ENCODE results near the gene DPH6. TPM values are rescaled to one million over a fixed set of nuclear protein-coding genes. Genes with fewer than 3 reads are reported as not detected.

Gene DPH6
- total RNA-seq, 2 experiments from 2014 or later = 7.0 to 8.0 TPM

DNA sequence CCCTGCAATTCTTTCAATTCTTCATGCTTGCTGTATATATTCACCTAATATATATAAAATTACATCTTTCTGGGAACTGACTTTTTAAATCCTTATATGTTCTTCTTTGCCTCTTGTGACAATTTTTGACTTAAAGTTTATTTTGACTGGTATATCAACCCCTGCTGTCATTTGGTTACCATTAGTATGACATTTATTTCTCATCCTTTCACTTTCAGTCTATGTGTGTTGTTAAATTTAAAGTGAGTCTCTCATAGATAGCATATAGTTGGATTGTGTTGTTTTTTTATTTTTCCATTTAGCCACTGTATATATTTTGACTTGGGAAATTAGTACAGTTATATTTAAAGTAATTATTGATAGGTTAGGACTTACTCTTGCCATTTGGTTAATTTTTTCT, 194.9 kb downstream of the DPH6 start:
- Mint-ChIP-seq H3K4me3 (no peak overlapping the region), H3K27ac (no peak overlapping the region), H3K27me3 (no peaks in the 10 kb centered on the region), H3K36me3 (ENCODE audit: low read depth) (peaks cover 10% of the 10 kb centered on the region), H3K4me1 (ENCODE audit: low read depth) (no peaks in the 10 kb centered on the region), H3K9me3 (peaks cover 28% of the 10 kb centered on the region)
- ChIA-PET CTCF (no interaction called here), POLR2A (no interaction called here)
- ATAC-seq (ENCODE audit: poor library complexity) (no peak), DNase-seq (no peak)
- H3K4me1 ChIP-seq (ENCODE audit: insufficient read depth, low read length) = no peaks in the 10 kb centered on the region
- intact Hi-C loops (cut with DNase I, micrococcal nuclease) = no loop called here
- no peaks in the 10 kb centered on the region for H3K36me3 ChIP-seq (ENCODE audit: insufficient read depth, low read length)
- no peaks in the 10 kb centered on the region for H3K27me3 ChIP-seq (ENCODE audit: control insufficient read depth in 1 of 2, insufficient read depth in 2 of 2, low read length in 2 of 2)
- H3K9me3 ChIP-seq (ENCODE audit: control insufficient read depth in 1 of 2, insufficient read depth in 1 of 2, low read length in 2 of 2) = peaks cover 4 to 14% of the 10 kb centered on the region in 2 experiments
- no peak overlapping the region for H3K27ac ChIP-seq (ENCODE audit: low read depth in 1 of 2, low read length in 2 of 2)
- no peak overlapping the region for H3K4me3 ChIP-seq (ENCODE audit: low read length)
- TF ChIP-seq, protein P1, sequence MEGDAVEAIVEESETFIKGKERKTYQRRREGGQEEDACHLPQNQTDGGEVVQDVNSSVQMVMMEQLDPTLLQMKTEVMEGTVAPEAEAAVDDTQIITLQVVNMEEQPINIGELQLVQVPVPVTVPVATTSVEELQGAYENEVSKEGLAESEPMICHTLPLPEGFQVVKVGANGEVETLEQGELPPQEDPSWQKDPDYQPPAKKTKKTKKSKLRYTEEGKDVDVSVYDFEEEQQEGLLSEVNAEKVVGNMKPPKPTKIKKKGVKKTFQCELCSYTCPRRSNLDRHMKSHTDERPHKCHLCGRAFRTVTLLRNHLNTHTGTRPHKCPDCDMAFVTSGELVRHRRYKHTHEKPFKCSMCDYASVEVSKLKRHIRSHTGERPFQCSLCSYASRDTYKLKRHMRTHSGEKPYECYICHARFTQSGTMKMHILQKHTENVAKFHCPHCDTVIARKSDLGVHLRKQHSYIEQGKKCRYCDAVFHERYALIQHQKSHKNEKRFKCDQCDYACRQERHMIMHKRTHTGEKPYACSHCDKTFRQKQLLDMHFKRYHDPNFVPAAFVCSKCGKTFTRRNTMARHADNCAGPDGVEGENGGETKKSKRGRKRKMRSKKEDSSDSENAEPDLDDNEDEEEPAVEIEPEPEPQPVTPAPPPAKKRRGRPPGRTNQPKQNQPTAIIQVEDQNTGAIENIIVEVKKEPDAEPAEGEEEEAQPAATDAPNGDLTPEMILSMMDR (IDR thresholded peaks at IDR 0.05) = no peak

DNA sequence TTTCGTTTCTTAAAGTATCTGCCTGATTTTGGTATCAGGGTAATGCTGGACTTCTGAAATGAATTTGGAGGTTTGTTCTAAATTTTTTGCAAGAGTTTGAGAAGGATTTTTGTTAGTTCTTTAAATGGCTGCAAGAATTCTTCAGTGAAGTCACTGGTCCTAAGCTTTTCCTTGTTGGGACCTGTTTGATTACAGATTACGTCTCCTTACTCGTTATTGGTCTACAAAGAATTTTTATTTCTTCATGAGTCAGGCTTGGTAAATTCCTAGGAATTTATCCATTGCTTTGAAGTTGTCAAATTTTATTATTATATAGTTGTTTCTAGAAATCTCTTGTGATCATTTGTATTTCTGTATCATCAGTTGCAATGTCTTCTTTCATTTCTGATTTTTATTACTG, 196.0 kb downstream of the DPH6 start:
- peaks cover 4 to 11% of the 10 kb centered on the region in 2 experiments for H3K9me3 ChIP-seq (ENCODE audit: control insufficient read depth in 1 of 2, insufficient read depth in 1 of 2, low read length in 2 of 2)
- H3K27ac ChIP-seq (ENCODE audit: low read depth in 1 of 2, low read length in 2 of 2) = no peak overlapping the region
- no peaks in the 10 kb centered on the region for H3K27me3 ChIP-seq (ENCODE audit: control insufficient read depth in 1 of 2, insufficient read depth in 2 of 2, low read length in 2 of 2)
- TF ChIP-seq, protein P1 (IDR thresholded peaks at IDR 0.05) = no peak
- intact Hi-C loops (cut with DNase I, micrococcal nuclease) = no loop called here
- H3K4me1 ChIP-seq (ENCODE audit: insufficient read depth, low read length) = no peaks in the 10 kb centered on the region
- H3K4me3 ChIP-seq (ENCODE audit: low read length) = no peak overlapping the region
- Mint-ChIP-seq H3K9me3 (peaks cover 28% of the 10 kb centered on the region), H3K27me3 (no peaks in the 10 kb centered on the region), H3K4me3 (no peak overlapping the region), H3K27ac (no peak overlapping the region), H3K36me3 (ENCODE audit: low read depth) (peaks cover 8% of the 10 kb centered on the region), H3K4me1 (ENCODE audit: low read depth) (no peaks in the 10 kb centered on the region)
- no peak for ATAC-seq (ENCODE audit: poor library complexity)
- ChIA-PET CTCF (no interaction called here), POLR2A (no interaction called here)
- no peak for DNase-seq
- no peaks in the 10 kb centered on the region for H3K36me3 ChIP-seq (ENCODE audit: insufficient read depth, low read length)

DNA sequence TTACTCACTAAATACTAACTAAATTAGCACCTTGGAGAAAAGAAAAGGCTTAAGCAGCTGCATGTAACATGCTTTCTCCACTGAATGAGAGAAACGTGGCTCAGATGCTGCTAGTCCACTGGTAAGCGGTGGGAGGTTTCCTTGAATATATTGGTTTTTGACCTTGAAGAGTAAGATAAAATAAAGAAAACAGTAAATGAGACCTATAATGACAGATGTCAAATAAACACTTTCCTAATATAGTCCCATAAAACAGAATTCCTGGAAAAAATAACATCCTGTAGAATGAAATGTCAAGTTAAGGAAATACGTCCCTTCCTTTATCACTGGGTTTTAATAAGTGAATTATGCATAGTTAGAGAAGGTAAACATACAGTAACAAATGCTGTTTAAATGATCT, 215.0 kb downstream of the DPH6 start:
- ChIA-PET POLR2A (no interaction called here), CTCF (no interaction called here)
- H3K9me3 Mint-ChIP-seq = peaks cover 12% of the 10 kb centered on the region
- H3K4me1 ChIP-seq (ENCODE audit: insufficient read depth, low read length) = no peaks in the 10 kb centered on the region
- DNase-seq = no peak
- no peaks in the 10 kb centered on the region for H3K27me3 ChIP-seq (ENCODE audit: control insufficient read depth in 1 of 2, insufficient read depth in 2 of 2, low read length in 2 of 2)
- no peaks in the 10 kb centered on the region for H3K27me3 Mint-ChIP-seq
- H3K4me3 ChIP-seq (ENCODE audit: low read length) = no peak overlapping the region
- H3K36me3 ChIP-seq (ENCODE audit: insufficient read depth, low read length) = no peaks in the 10 kb centered on the region
- H3K9me3 ChIP-seq (ENCODE audit: control insufficient read depth in 1 of 2, insufficient read depth in 1 of 2, low read length in 2 of 2) = no peaks in the 10 kb centered on the region
- no peaks in the 10 kb centered on the region for H3K36me3 Mint-ChIP-seq (ENCODE audit: low read depth)
- intact Hi-C loops (cut with DNase I, micrococcal nuclease) = no loop called here
- H3K4me1 Mint-ChIP-seq (ENCODE audit: low read depth) = no peaks in the 10 kb centered on the region
- no peak overlapping the region for H3K27ac ChIP-seq (ENCODE audit: low read depth in 1 of 2, low read length in 2 of 2)
- TF ChIP-seq, protein P1 (IDR thresholded peaks at IDR 0.05) = no peak
- no peak overlapping the region for H3K4me3 Mint-ChIP-seq
- no peak for ATAC-seq (ENCODE audit: poor library complexity)
- H3K27ac Mint-ChIP-seq = no peak overlapping the region

Data from CD4-positive, alpha-beta T cell (primary cell).